Keratinocyte (primary cell): ENCODE data around the gene ATP2B1.

ENCODE experiments used
- EZH2 ChIP-seq: IDR thresholded peaks from one replicate; pipeline ENCODE4 v1.6.1; 2012; ENCODE audit warnings: inconsistent platforms, mild to moderate bottlenecking, low read length, moderate library complexity
- TF ChIP-seq, protein P1 (sequence below), 3 experiments: IDR thresholded peaks in 1 of 3; conservative IDR thresholded peaks in 1 of 3; optimal IDR thresholded peaks in 1 of 3; 2 replicates in 2 of 3; 3 replicates in 1 of 3; pipeline versions ENCODE3 to v1.5.1; 2011; ENCODE audit warnings: low read length in 3 of 3, mild to moderate bottlenecking in 3 of 3, moderate library complexity in 2 of 3, control low read depth in 1 of 3, inconsistent platforms in 1 of 3; ENCODE audit not compliant: insufficient read depth in 2 of 3; ENCODE audit errors: extremely low read depth in 1 of 3

DNA sequence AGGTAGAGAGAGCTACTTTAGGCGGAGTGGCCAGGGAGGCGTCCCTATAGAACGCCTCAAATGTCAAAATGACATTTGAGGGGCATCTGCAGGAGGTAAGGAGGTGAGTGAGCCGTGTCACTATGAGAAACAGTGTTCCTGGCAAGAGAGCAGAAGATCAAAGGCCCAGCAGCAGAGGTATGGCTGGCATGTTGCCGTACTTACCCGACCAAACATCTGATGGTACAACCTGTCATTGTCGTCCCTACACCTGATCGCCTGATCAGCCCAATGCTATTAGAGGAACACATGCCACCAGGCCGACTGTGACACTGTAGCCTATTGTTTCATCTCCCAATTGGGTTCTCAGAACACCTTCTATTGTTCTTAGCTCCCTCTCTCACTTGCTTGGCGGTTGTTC is 148.9 kb downstream of the ATP2B1 start:
- TF ChIP-seq, protein P1, sequence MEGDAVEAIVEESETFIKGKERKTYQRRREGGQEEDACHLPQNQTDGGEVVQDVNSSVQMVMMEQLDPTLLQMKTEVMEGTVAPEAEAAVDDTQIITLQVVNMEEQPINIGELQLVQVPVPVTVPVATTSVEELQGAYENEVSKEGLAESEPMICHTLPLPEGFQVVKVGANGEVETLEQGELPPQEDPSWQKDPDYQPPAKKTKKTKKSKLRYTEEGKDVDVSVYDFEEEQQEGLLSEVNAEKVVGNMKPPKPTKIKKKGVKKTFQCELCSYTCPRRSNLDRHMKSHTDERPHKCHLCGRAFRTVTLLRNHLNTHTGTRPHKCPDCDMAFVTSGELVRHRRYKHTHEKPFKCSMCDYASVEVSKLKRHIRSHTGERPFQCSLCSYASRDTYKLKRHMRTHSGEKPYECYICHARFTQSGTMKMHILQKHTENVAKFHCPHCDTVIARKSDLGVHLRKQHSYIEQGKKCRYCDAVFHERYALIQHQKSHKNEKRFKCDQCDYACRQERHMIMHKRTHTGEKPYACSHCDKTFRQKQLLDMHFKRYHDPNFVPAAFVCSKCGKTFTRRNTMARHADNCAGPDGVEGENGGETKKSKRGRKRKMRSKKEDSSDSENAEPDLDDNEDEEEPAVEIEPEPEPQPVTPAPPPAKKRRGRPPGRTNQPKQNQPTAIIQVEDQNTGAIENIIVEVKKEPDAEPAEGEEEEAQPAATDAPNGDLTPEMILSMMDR (optimal IDR thresholded peaks at IDR 0.05 in 1 of 3, IDR thresholded peaks at IDR 0.05 in 1 of 3, conservative IDR thresholded peaks at IDR 0.05 in 1 of 3; ENCODE audit: extremely low read depth in 1 of 3, insufficient read depth in 2 of 3, low read length in 3 of 3) = no peak
- no peak for TF ChIP-seq EZH2
